PFSK-1 (cell line): ENCODE measurements around the gene HDAC4.

Experiments
- FOXP2 ChIP-seq: optimal IDR thresholded peaks from 2 replicates; pipeline ENCODE3; 2011; ENCODE audit warnings: borderline replicate concordance, control low read depth, inconsistent platforms; ENCODE audit not compliant: insufficient read depth; ENCODE audit errors: extremely low read length, extremely low read depth
- REST ChIP-seq, 2 experiments: IDR thresholded peaks; 2 replicates each; pipeline versions ENCODE4 v1.6.1 to v1.8.0; 2011 to 2012; ENCODE audit warnings: low read depth in 2 of 2, low read length in 2 of 2, control low read depth in 1 of 2, inconsistent platforms in 1 of 2, mild to moderate bottlenecking in 1 of 2, moderate library complexity in 1 of 2; ENCODE audit not compliant: insufficient read depth in 1 of 2
- TAF1 ChIP-seq: IDR thresholded peaks from 2 replicates; pipeline ENCODE4 v1.6.1; 2012; ENCODE audit warnings: low read length, control low read depth, borderline replicate concordance; ENCODE audit not compliant: insufficient read depth

DNA sequence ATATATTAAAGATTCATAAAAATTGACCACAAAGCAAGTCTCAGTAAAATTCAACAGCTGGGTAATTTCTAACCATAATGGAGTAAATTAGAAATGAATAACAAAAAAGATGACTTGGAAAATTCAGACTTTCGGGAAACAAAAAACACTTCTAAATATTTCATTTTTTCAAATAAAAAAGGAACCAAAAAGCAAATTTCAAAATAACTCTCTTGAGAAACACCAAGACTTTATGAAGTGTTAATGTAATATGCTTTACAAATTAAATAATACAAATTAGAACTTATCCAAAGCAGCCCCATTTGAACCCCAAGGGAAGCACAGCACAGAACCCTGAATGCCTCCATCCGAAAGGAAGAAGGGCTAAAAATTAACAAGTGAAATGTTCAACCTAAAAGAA is 175.9 kb downstream of the HDAC4 start:
- TF ChIP-seq REST (IDR thresholded peaks at IDR 0.05; ENCODE audit: insufficient read depth in 1 of 2, low read depth in 2 of 2, low read length in 2 of 2) (no peak), FOXP2 (no peak), TAF1 (no peak)
